Measurements from ENCODE around the gene CDK5RAP2. TPM values are rescaled to one million over a fixed set of nuclear protein-coding genes. Genes with fewer than 3 reads are reported as not detected.

Gene CDK5RAP2
- total RNA-seq, 2 donors from 2014 or later, result 31.9 to 45.8 TPM

DNA sequence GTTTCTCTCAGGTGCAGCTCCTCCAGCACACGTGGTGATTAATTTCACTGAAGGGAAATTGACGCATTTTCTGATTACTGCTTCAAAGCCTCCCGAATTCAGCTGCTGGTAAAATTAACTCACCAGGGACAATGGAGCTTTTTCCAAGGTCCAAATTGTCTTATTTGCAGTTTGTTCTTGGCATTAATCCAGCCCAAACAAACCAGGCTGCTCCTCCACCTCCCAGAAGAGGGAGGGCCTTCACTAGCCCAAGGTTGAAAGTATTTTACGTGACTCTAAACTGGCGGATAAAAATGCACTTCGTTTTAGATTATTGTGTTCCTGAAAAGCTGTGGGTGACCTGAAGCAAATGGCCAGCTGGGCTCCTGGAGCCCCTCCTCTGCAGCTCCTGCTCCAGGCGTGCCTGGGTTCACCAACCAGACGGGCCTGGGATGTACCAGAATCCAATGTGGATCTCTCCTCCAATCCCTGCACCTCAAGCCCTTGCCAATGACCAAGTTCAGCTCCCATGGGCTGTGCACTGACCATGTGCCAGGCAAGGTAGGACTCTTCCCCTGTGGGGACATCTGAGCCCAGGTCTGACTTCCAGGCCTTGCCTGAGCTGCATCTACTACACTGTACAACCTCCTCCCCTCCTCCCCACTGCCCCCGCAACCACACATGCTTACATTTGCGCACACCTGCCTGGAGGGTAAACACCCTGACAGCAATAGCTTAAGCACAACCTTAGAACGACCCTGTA, 193.4 kb downstream of the CDK5RAP2 start:
- no peak for TF ChIP-seq CTCF (IDR thresholded peaks at IDR 0.05)
- DNase-seq, result peak; percentile 32
- Histone ChIP-seq H3K4me1 (no peaks in the 10 kb centered on the region), H3K9me3 (no peaks in the 10 kb centered on the region), H3K4me3 (no peak overlapping the region), H3K27ac (no peak overlapping the region), H3K9ac (ENCODE audit: low read depth in 2 of 2, low read length in 2 of 2) (no peak overlapping the region), H3K27me3 (no peaks in the 10 kb centered on the region), H3K36me3 (no peaks in the 10 kb centered on the region)
- intact Hi-C loops (cut with DNase I), result no loop called here

GRCh38 chr9:120385606-120386389, 194.2 kb downstream of the CDK5RAP2 start:
- Histone ChIP-seq H3K27me3 (no peaks in the 10 kb centered on the region), H3K36me3 (no peaks in the 10 kb centered on the region), H3K9ac (ENCODE audit: low read depth in 2 of 2, low read length in 2 of 2) (no peak overlapping the region), H3K9me3 (no peaks in the 10 kb centered on the region), H3K4me3 (no peak overlapping the region), H3K4me1 (no peaks in the 10 kb centered on the region), H3K27ac (no peak overlapping the region)
- no peak for DNase-seq
- TF ChIP-seq CTCF (IDR thresholded peaks at IDR 0.05), result no peak
- intact Hi-C loops (cut with DNase I), result no loop called here

GRCh38 chr9:120384925-120385272, 195.1 kb downstream of the CDK5RAP2 start:
- Histone ChIP-seq H3K9ac (ENCODE audit: low read depth in 2 of 2, low read length in 2 of 2) (no peak overlapping the region), H3K9me3 (no peaks in the 10 kb centered on the region), H3K4me3 (no peak overlapping the region), H3K4me1 (no peaks in the 10 kb centered on the region), H3K27me3 (no peaks in the 10 kb centered on the region), H3K27ac (no peak overlapping the region), H3K36me3 (no peaks in the 10 kb centered on the region)
- DNase-seq, result no peak
- no peak for TF ChIP-seq CTCF (IDR thresholded peaks at IDR 0.05)
- intact Hi-C loops (cut with DNase I), result no loop called here

- DNase-seq, result peak; percentile 38
- intact Hi-C loops (cut with DNase I), result no loop called here
- TF ChIP-seq CTCF (IDR thresholded peaks at IDR 0.05), result no peak
- Histone ChIP-seq H3K9me3 (no peaks in the 10 kb centered on the region), H3K4me3 (no peak overlapping the region), H3K27me3 (no peaks in the 10 kb centered on the region), H3K4me1 (no peaks in the 10 kb centered on the region), H3K36me3 (no peaks in the 10 kb centered on the region), H3K27ac (no peak overlapping the region), H3K9ac (ENCODE audit: low read depth in 2 of 2, low read length in 2 of 2) (no peak overlapping the region)
Observed at GRCh38 chr9:120383999-120384924, 195.7 kb downstream of the CDK5RAP2 start.

- DNase-seq, result no peak
- TF ChIP-seq CTCF (IDR thresholded peaks at IDR 0.05), result no peak
- Histone ChIP-seq H3K9ac (ENCODE audit: low read depth in 2 of 2, low read length in 2 of 2) (no peak overlapping the region), H3K4me3 (no peak overlapping the region), H3K27ac (no peak overlapping the region), H3K4me1 (no peaks in the 10 kb centered on the region), H3K36me3 (no peaks in the 10 kb centered on the region), H3K27me3 (no peaks in the 10 kb centered on the region), H3K9me3 (no peaks in the 10 kb centered on the region)
- intact Hi-C loops (cut with DNase I), result no loop called here
Observed at GRCh38 chr9:120383611-120383998, 196.4 kb downstream of the CDK5RAP2 start.
